ENCODE results near the gene KANK2. TPM values are rescaled to one million over a fixed set of nuclear protein-coding genes. Genes with fewer than 3 reads are reported as not detected.

Gene KANK2
- total and polyA plus RNA-seq, 2 experiments from 2014 or later, result 15.9 to 65.4 TPM

DNA sequence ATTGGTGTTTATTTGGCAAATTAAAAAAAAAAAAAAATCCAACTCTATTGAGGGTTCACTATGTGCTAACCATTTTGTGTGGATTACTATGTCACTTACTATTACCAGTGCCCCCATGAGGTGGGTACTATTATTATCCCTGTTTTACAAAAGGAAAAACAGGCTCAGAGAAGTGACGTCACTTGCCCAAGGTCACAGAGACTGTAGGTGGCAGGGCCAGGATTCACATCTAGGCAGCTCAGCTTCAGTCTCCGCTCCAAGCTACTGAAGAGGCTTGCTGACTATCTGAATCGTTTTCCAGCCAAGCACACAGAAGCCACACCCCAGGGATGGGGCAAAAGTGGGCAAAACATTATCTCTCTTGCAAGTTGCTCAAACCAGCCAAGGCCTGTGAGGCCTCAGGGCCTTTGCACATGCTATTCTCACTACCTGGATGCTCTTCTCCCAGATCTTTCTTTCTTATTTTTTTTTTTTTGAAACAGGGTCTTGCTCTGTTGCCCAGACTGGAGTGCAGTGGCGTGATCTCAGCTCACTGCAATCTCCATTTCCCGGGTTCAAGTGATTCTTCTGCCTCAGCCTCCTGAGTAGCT is 37.2 kb upstream of the KANK2 start:
- Histone ChIP-seq H3K4me2 (no peak overlapping the region), H3K36me3 (ENCODE audit: insufficient read depth) (no peaks in the 10 kb centered on the region; the same call in 1 of the 2 replicates), H3K4me1 (ENCODE audit: insufficient read depth) (no peaks in the 10 kb centered on the region), H3K79me2 (replicated peaks; ENCODE audit: insufficient read depth) (no peaks in the 10 kb centered on the region), H3K27ac (ENCODE audit: low read depth) (no peak overlapping the region), H2AFZ (no peak overlapping the region), H4K20me1 (replicated peaks; ENCODE audit: insufficient read depth) (no peaks in the 10 kb centered on the region), H3K27me3 (ENCODE audit: insufficient read depth) (no peaks in the 10 kb centered on the region), H3K4me3 (no peak overlapping the region), H3F3A (replicated peaks; ENCODE audit: low read depth) (no peaks in the 10 kb centered on the region), H3K9me2 (ENCODE audit: insufficient read depth) (no peaks in the 10 kb centered on the region)
- Mint-ChIP-seq H3K27ac (no peak overlapping the region), H3K4me1 (peaks cover 8% of the 10 kb centered on the region), H3K4me3 (no peak overlapping the region), H3K27me3 (ENCODE audit: insufficient read depth, low read depth, poor library complexity) (peaks cover 5% of the 10 kb centered on the region), H3K36me3 (ENCODE audit: low read depth) (peaks cover 26% of the 10 kb centered on the region), H3K9me3 (no peaks in the 10 kb centered on the region)
- TF ChIP-seq, protein P1, sequence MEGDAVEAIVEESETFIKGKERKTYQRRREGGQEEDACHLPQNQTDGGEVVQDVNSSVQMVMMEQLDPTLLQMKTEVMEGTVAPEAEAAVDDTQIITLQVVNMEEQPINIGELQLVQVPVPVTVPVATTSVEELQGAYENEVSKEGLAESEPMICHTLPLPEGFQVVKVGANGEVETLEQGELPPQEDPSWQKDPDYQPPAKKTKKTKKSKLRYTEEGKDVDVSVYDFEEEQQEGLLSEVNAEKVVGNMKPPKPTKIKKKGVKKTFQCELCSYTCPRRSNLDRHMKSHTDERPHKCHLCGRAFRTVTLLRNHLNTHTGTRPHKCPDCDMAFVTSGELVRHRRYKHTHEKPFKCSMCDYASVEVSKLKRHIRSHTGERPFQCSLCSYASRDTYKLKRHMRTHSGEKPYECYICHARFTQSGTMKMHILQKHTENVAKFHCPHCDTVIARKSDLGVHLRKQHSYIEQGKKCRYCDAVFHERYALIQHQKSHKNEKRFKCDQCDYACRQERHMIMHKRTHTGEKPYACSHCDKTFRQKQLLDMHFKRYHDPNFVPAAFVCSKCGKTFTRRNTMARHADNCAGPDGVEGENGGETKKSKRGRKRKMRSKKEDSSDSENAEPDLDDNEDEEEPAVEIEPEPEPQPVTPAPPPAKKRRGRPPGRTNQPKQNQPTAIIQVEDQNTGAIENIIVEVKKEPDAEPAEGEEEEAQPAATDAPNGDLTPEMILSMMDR (conservative IDR thresholded peaks at IDR 0.05; ENCODE audit: low read depth in 2 of 2), result 0 out of 4 replicates have a peak, but pooled peaks of 1 of the 2 experiments have one; percentile 12
- TF ChIP-seq, protein P2, sequence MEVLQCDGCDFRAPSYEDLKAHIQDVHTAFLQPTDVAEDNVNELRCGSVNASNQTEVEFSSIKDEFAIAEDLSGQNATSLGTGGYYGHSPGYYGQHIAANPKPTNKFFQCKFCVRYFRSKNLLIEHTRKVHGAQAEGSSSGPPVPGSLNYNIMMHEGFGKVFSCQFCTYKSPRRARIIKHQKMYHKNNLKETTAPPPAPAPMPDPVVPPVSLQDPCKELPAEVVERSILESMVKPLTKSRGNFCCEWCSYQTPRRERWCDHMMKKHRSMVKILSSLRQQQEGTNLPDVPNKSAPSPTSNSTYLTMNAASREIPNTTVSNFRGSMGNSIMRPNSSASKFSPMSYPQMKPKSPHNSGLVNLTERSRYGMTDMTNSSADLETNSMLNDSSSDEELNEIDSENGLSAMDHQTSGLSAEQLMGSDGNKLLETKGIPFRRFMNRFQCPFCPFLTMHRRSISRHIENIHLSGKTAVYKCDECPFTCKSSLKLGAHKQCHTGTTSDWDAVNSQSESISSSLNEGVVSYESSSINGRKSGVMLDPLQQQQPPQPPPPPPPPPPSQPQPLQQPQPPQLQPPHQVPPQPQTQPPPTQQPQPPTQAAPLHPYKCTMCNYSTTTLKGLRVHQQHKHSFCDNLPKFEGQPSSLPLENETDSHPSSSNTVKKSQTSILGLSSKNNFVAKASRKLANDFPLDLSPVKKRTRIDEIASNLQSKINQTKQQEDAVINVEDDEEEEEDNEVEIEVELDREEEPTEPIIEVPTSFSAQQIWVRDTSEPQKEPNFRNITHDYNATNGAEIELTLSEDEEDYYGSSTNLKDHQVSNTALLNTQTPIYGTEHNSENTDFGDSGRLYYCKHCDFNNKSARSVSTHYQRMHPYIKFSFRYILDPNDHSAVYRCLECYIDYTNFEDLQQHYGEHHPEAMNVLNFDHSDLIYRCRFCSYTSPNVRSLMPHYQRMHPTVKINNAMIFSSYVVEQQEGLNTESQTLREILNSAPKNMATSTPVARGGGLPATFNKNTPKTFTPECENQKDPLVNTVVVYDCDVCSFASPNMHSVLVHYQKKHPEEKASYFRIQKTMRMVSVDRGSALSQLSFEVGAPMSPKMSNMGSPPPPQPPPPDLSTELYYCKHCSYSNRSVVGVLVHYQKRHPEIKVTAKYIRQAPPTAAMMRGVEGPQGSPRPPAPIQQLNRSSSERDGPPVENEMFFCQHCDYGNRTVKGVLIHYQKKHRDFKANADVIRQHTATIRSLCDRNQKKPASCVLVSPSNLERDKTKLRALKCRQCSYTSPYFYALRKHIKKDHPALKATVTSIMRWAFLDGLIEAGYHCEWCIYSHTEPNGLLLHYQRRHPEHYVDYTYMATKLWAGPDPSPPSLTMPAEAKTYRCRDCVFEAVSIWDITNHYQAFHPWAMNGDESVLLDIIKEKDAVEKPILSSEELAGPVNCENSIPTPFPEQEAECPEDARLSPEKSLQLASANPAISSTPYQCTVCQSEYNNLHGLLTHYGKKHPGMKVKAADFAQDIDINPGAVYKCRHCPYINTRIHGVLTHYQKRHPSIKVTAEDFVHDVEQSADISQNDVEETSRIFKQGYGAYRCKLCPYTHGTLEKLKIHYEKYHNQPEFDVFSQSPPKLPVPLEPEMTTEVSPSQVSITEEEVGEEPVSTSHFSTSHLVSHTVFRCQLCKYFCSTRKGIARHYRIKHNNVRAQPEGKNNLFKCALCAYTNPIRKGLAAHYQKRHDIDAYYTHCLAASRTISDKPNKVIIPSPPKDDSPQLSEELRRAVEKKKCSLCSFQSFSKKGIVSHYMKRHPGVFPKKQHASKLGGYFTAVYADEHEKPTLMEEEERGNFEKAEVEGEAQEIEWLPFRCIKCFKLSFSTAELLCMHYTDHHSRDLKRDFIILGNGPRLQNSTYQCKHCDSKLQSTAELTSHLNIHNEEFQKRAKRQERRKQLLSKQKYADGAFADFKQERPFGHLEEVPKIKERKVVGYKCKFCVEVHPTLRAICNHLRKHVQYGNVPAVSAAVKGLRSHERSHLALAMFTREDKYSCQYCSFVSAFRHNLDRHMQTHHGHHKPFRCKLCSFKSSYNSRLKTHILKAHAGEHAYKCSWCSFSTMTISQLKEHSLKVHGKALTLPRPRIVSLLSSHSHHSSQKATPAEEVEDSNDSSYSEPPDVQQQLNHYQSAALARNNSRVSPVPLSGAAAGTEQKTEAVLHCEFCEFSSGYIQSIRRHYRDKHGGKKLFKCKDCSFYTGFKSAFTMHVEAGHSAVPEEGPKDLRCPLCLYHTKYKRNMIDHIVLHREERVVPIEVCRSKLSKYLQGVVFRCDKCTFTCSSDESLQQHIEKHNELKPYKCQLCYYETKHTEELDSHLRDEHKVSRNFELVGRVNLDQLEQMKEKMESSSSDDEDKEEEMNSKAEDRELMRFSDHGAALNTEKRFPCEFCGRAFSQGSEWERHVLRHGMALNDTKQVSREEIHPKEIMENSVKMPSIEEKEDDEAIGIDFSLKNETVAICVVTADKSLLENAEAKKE (CRISPR knock-in tag; IDR thresholded peaks at IDR 0.05), result no peak
- no peak for ATAC-seq
- DNase-seq (ENCODE audit: low spot score), result no peak

DNA sequence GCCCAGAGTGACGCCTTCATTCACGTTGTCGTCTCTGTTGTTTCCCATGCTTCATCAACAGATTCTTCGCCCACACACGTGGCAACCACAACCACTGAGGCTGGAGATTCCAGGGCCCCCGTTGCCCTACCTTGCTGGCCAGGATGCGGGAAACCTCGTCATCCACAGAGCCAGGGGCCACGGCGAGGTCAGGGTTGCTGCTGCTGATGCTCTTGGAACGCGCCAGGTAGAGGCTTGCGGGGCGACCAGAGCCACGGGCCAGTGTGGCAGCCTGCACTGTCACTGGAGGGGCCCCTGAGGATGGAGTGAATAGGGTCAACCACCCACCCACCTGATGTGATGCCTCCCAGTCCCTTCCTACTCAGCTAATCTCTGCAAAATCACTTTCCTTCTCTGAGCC is 35.7 kb upstream of the KANK2 start:
- 0 out of 2 replicates have a peak, but pooled peaks cover 2% of the 10 kb centered on the region for H3K4me1 ChIP-seq (ENCODE audit: insufficient read depth)
- DNase-seq (ENCODE audit: low spot score), result no peak
- ATAC-seq, result no peak
- no peaks in the 10 kb centered on the region for H3K79me2 ChIP-seq (replicated peaks; ENCODE audit: insufficient read depth)
- H4K20me1 ChIP-seq (replicated peaks; ENCODE audit: insufficient read depth), result no peaks in the 10 kb centered on the region; the same call in 1 of the 2 replicates
- H3K9me2 ChIP-seq (ENCODE audit: insufficient read depth), result no peaks in the 10 kb centered on the region
- H3K27me3 ChIP-seq (ENCODE audit: insufficient read depth), result no peaks in the 10 kb centered on the region
- Mint-ChIP-seq H3K4me3 (no peak overlapping the region), H3K36me3 (ENCODE audit: low read depth) (peaks cover 19% of the 10 kb centered on the region), H3K27ac (no peak overlapping the region), H3K27me3 (ENCODE audit: insufficient read depth, low read depth, poor library complexity) (peaks cover 10% of the 10 kb centered on the region), H3K4me1 (peaks cover 8% of the 10 kb centered on the region), H3K9me3 (no peaks in the 10 kb centered on the region)
- H3K4me2 ChIP-seq, result no peak overlapping the region
- H3F3A ChIP-seq (replicated peaks; ENCODE audit: low read depth), result no peaks in the 10 kb centered on the region
- no peak overlapping the region for H2AFZ ChIP-seq
- H3K27ac ChIP-seq (ENCODE audit: low read depth), result no peak overlapping the region
- H3K36me3 ChIP-seq (ENCODE audit: insufficient read depth), result no peaks in the 10 kb centered on the region; the same call in 1 of the 2 replicates
- H3K4me3 ChIP-seq, result no peak overlapping the region
- TF ChIP-seq, protein P3, sequence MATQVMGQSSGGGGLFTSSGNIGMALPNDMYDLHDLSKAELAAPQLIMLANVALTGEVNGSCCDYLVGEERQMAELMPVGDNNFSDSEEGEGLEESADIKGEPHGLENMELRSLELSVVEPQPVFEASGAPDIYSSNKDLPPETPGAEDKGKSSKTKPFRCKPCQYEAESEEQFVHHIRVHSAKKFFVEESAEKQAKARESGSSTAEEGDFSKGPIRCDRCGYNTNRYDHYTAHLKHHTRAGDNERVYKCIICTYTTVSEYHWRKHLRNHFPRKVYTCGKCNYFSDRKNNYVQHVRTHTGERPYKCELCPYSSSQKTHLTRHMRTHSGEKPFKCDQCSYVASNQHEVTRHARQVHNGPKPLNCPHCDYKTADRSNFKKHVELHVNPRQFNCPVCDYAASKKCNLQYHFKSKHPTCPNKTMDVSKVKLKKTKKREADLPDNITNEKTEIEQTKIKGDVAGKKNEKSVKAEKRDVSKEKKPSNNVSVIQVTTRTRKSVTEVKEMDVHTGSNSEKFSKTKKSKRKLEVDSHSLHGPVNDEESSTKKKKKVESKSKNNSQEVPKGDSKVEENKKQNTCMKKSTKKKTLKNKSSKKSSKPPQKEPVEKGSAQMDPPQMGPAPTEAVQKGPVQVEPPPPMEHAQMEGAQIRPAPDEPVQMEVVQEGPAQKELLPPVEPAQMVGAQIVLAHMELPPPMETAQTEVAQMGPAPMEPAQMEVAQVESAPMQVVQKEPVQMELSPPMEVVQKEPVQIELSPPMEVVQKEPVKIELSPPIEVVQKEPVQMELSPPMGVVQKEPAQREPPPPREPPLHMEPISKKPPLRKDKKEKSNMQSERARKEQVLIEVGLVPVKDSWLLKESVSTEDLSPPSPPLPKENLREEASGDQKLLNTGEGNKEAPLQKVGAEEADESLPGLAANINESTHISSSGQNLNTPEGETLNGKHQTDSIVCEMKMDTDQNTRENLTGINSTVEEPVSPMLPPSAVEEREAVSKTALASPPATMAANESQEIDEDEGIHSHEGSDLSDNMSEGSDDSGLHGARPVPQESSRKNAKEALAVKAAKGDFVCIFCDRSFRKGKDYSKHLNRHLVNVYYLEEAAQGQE (IDR thresholded peaks at IDR 0.05; ENCODE audit: unreplicated experiment), result no peak
- TF ChIP-seq ZNF331 (CRISPR knock-in tag; IDR thresholded peaks at IDR 0.05; ENCODE audit: low read depth) (no peak), CREB1 (CRISPR knock-in tag; IDR thresholded peaks at IDR 0.05; ENCODE audit: low read depth) (no peak), EZH2 (IDR thresholded peaks at IDR 0.05; ENCODE audit: low read depth, unreplicated experiment) (no peak)
- TF ChIP-seq, protein P1 (conservative IDR thresholded peaks at IDR 0.05; ENCODE audit: low read depth in 2 of 2), result no peak

Measured in GM23338 (cell line).